ENCODE measurements around the gene FBXL22. TPM values are rescaled to one million over a fixed set of nuclear protein-coding genes. Genes with fewer than 3 reads are reported as not detected.
A peak's percentile ranks its signal among the peaks of the same experiment; 100 is the strongest.

The FBXL22 gene
- total and polyA plus RNA-seq, 2 of the 4 experiments (the other 2 are of a cell fraction) = 0.36 to 1.3 TPM

GRCh38 chr15:63560741-63561448 lies 36.3 kb upstream of the FBXL22 start:
- WGBS, 2 experiments (ENCODE audit: extremely low coverage in 2 of 2, insufficient read length in 1 of 2) = no CpG with 5 or more reads among the region's 6 CpGs
- Histone ChIP-seq H3K9me3 (ENCODE audit: control insufficient read depth, insufficient read depth, low read length) (no peaks in the 10 kb centered on the region), H2BK20ac (ENCODE audit: low read depth, low read length) (no peak overlapping the region), H3K4me1 (ENCODE audit: control insufficient read depth, insufficient read depth, low read length) (peaks cover 2% of the 10 kb centered on the region; the same call in 1 of the 2 replicates), H2BK15ac (ENCODE audit: low read depth, low read length) (no peak overlapping the region), H2BK5ac (ENCODE audit: low read depth, low read length, poor library complexity, severe bottlenecking) (no peak overlapping the region), H3K23ac (ENCODE audit: low read depth, low read length) (no peak overlapping the region), H2AFZ (replicated peaks; ENCODE audit: low read length, poor library complexity) (no peak overlapping the region), H3K4me2 (ENCODE audit: low read depth, low read length) (no peak overlapping the region), H3K4ac (ENCODE audit: low read depth, low read length) (peak overlapping the region; percentile 20; the same call in 1 of the 2 replicates), H4K20me1 (ENCODE audit: insufficient read depth, low read length) (peaks cover 6% of the 10 kb centered on the region; the same call in 1 of the 2 replicates), H2AK9ac (replicated peaks; ENCODE audit: low read depth, low read length, poor library complexity) (no peak overlapping the region), H3K79me1 (ENCODE audit: low read depth in 1 of 2, low read length in 2 of 2) (peaks cover 12 to 27% of the 10 kb centered on the region in 2 experiments; a peak in 3 of 4 replicates), H3K27ac (ENCODE audit: insufficient read depth, low read length) (no peak overlapping the region), H3K9me1 (ENCODE audit: insufficient read depth, low read length) (peaks cover 16% of the 10 kb centered on the region), H2BK120ac (ENCODE audit: low read depth, low read length) (no peak overlapping the region), H4K8ac (ENCODE audit: low read depth in 2 of 2, low read length in 2 of 2) (no peak overlapping the region), H3K36me3 (ENCODE audit: control insufficient read depth, insufficient read depth, low read length) (peaks cover 29% of the 10 kb centered on the region), H4K5ac (ENCODE audit: low read depth, low read length) (no peak overlapping the region), H4K91ac (ENCODE audit: insufficient read depth, low read depth, low read length) (no peak overlapping the region), H2AK5ac (ENCODE audit: low read depth, low read length) (no peak overlapping the region; the same call in 1 of the 2 replicates), H3K27me3 (ENCODE audit: control insufficient read depth, insufficient read depth, low read length) (no peaks in the 10 kb centered on the region), H3K56ac (ENCODE audit: extremely low read depth, insufficient read depth, low read length) (no peak overlapping the region), H3K14ac (replicated peaks; ENCODE audit: low read depth, low read length) (0 out of 2 replicates have a peak overlapping the region, but pooled peaks have one; percentile 57), H3K4me3 (ENCODE audit: insufficient read depth, low read depth, low read length) (no peak overlapping the region), H3K9ac (ENCODE audit: low read depth, low read length) (no peak overlapping the region), H3K18ac (ENCODE audit: low read depth, low read length) (no peak overlapping the region)
- in situ Hi-C loops (cut with MboI; ENCODE audit: low sequenced_read_pairs) = no loop called here
- dilution Hi-C loops (cut with HindIII; ENCODE audit: low sequenced_read_pairs, unreplicated experiment) = no loop called here
- DNase-seq (peak; percentile 27), ATAC-seq (ENCODE audit: low read depth) (no peak; the same call in 1 of the 2 replicates)
- no TSS peak for BruUV-seq (replicated peaks)
- ChIA-PET CTCF (no interaction called here), POLR2A (ENCODE audit: unreplicated experiment) (no interaction called here)
- intact Hi-C loops (cut with micrococcal nuclease) = no loop called here
- TF ChIP-seq USF2 (IDR thresholded peaks at IDR 0.05; ENCODE audit: low read depth, low read length) (no peak), CTCF (conservative IDR thresholded peaks at IDR 0.05; ENCODE audit: low read depth, low read length) (no peak), SMC3 (IDR thresholded peaks at IDR 0.05; ENCODE audit: low read depth, low read length) (no peak), BHLHE40 (IDR thresholded peaks at IDR 0.05; ENCODE audit: low read depth, low read length) (no peak), MXI1 (IDR thresholded peaks at IDR 0.05; ENCODE audit: borderline replicate concordance, low read depth, low read length) (no peak), POLR2A (IDR thresholded peaks at IDR 0.05; ENCODE audit: low read depth, low read length) (no peak), MAFK (IDR thresholded peaks at IDR 0.05; ENCODE audit: low read depth, low read length) (no peak), NFE2L2 (IDR thresholded peaks at IDR 0.05; ENCODE audit: low read depth, low read length) (no peak), RFX5 (IDR thresholded peaks at IDR 0.05; ENCODE audit: low read depth, low read length) (no peak), RCOR1 (IDR thresholded peaks at IDR 0.05; ENCODE audit: insufficient replicate concordance, low read length) (no peak), ELK1 (IDR thresholded peaks at IDR 0.05; ENCODE audit: borderline replicate concordance, low read depth, low read length) (no peak), MAZ (IDR thresholded peaks at IDR 0.05; ENCODE audit: borderline replicate concordance, low read depth, low read length) (no peak), FOS (IDR thresholded peaks at IDR 0.05; ENCODE audit: low read depth, low read length) (no peak), CEBPB (IDR thresholded peaks at IDR 0.05; ENCODE audit: low read depth, low read length) (no peak), CHD1 (IDR thresholded peaks at IDR 0.05; ENCODE audit: low read depth, low read length) (no peak)

Measured in IMR-90 (cell line).